ENCODE results near the gene CLCA1.

The CLCA1 gene

GRCh38 chr1:86504137-86504479 lies 35.4 kb downstream of the CLCA1 start:
- peak overlapping the region; percentile 38 to 68 for H3K4me3 ChIP-seq (ENCODE audit: low read length in 2 of 2)
- H3K36me3 ChIP-seq (ENCODE audit: control insufficient read depth in 2 of 2, insufficient read depth in 2 of 2, low read length in 2 of 2): no peaks in the 10 kb centered on the region
- H3K9me3 ChIP-seq (ENCODE audit: control insufficient read depth in 2 of 2, low read length in 2 of 2): no peaks in the 10 kb centered on the region
- peak overlapping the region; percentile 57 to 78 for H3K9ac ChIP-seq (ENCODE audit: low read length in 2 of 2)
- H3K27me3 ChIP-seq (ENCODE audit: control insufficient read depth in 1 of 2, insufficient read depth in 2 of 2, low read length in 2 of 2): no peaks in the 10 kb centered on the region
- H3K27ac ChIP-seq (ENCODE audit: low read length): peak overlapping the region; percentile 86
- peaks cover 48% of the 10 kb centered on the region for H3K4me1 ChIP-seq (ENCODE audit: control insufficient read depth, insufficient read depth, low read length)

- Histone ChIP-seq H3K9ac (ENCODE audit: low read length in 2 of 2) (peak overlapping the region in 1 of 2 donors; percentile 36), H3K27me3 (ENCODE audit: control insufficient read depth in 1 of 2, insufficient read depth in 2 of 2, low read length in 2 of 2) (no peaks in the 10 kb centered on the region), H3K27ac (ENCODE audit: low read length) (peak overlapping the region; percentile 86), H3K4me3 (ENCODE audit: low read length in 2 of 2) (peak overlapping the region; percentile 15 to 23), H3K4me1 (ENCODE audit: control insufficient read depth, insufficient read depth, low read length) (peaks cover 48% of the 10 kb centered on the region), H3K36me3 (ENCODE audit: control insufficient read depth in 2 of 2, insufficient read depth in 2 of 2, low read length in 2 of 2) (no peaks in the 10 kb centered on the region), H3K9me3 (ENCODE audit: control insufficient read depth in 2 of 2, low read length in 2 of 2) (no peaks in the 10 kb centered on the region)
Measured at GRCh38 chr1:86504895-86505563, 36.3 kb downstream of the CLCA1 start.

- peak overlapping the region; percentile 15 to 23 for H3K4me3 ChIP-seq (ENCODE audit: low read length in 2 of 2)
- no peaks in the 10 kb centered on the region for H3K36me3 ChIP-seq (ENCODE audit: control insufficient read depth in 2 of 2, insufficient read depth in 2 of 2, low read length in 2 of 2)
- H3K27me3 ChIP-seq (ENCODE audit: control insufficient read depth in 1 of 2, insufficient read depth in 2 of 2, low read length in 2 of 2): no peaks in the 10 kb centered on the region
- no peak overlapping the region for H3K9ac ChIP-seq (ENCODE audit: low read length in 2 of 2)
- no peaks in the 10 kb centered on the region for H3K9me3 ChIP-seq (ENCODE audit: control insufficient read depth in 2 of 2, low read length in 2 of 2)
- H3K4me1 ChIP-seq (ENCODE audit: control insufficient read depth, insufficient read depth, low read length): peaks cover 48% of the 10 kb centered on the region
- peak overlapping the region; percentile 86 for H3K27ac ChIP-seq (ENCODE audit: low read length)
Measured at GRCh38 chr1:86505564-86505902, 36.8 kb downstream of the CLCA1 start.

GRCh38 chr1:86507935-86508582 lies 39.3 kb downstream of the CLCA1 start:
- H3K27ac ChIP-seq (ENCODE audit: low read length): no peak overlapping the region
- H3K9ac ChIP-seq (ENCODE audit: low read length in 2 of 2): no peak overlapping the region
- no peaks in the 10 kb centered on the region for H3K9me3 ChIP-seq (ENCODE audit: control insufficient read depth in 2 of 2, low read length in 2 of 2)
- peaks cover 30% of the 10 kb centered on the region for H3K4me1 ChIP-seq (ENCODE audit: control insufficient read depth, insufficient read depth, low read length)
- no peaks in the 10 kb centered on the region for H3K36me3 ChIP-seq (ENCODE audit: control insufficient read depth in 2 of 2, insufficient read depth in 2 of 2, low read length in 2 of 2)
- H3K27me3 ChIP-seq (ENCODE audit: control insufficient read depth in 1 of 2, insufficient read depth in 2 of 2, low read length in 2 of 2): no peaks in the 10 kb centered on the region
- no peak overlapping the region for H3K4me3 ChIP-seq (ENCODE audit: low read length in 2 of 2)

- H3K27ac ChIP-seq (ENCODE audit: low read length): no peak overlapping the region
Measured at GRCh38 chr1:86508583-86508969, 39.8 kb downstream of the CLCA1 start.

GRCh38 chr1:86515597-86515996 lies 46.9 kb downstream of the CLCA1 start:
- no peaks in the 10 kb centered on the region for H3K4me1 ChIP-seq (ENCODE audit: control insufficient read depth, insufficient read depth, low read length)
- no peak overlapping the region for H3K27ac ChIP-seq (ENCODE audit: low read length)

More at GRCh38 chr1:86508583-86508969, 39.8 kb downstream of the CLCA1 start:
- Histone ChIP-seq H3K9me3 (ENCODE audit: control insufficient read depth in 2 of 2, low read length in 2 of 2) (no peaks in the 10 kb centered on the region), H3K9ac (ENCODE audit: low read length in 2 of 2) (no peak overlapping the region), H3K27me3 (ENCODE audit: control insufficient read depth in 1 of 2, insufficient read depth in 2 of 2, low read length in 2 of 2) (no peaks in the 10 kb centered on the region), H3K4me3 (ENCODE audit: low read length in 2 of 2) (no peak overlapping the region), H3K36me3 (ENCODE audit: control insufficient read depth in 2 of 2, insufficient read depth in 2 of 2, low read length in 2 of 2) (no peaks in the 10 kb centered on the region), H3K4me1 (ENCODE audit: control insufficient read depth, insufficient read depth, low read length) (peaks cover 25% of the 10 kb centered on the region)

GRCh38 chr1:86516335-86516734 lies 47.6 kb downstream of the CLCA1 start:
- no peaks in the 10 kb centered on the region for H3K27me3 ChIP-seq (ENCODE audit: control insufficient read depth in 1 of 2, insufficient read depth in 2 of 2, low read length in 2 of 2)
- no peaks in the 10 kb centered on the region for H3K4me1 ChIP-seq (ENCODE audit: control insufficient read depth, insufficient read depth, low read length)
- H3K36me3 ChIP-seq (ENCODE audit: control insufficient read depth in 2 of 2, insufficient read depth in 2 of 2, low read length in 2 of 2): no peaks in the 10 kb centered on the region
- H3K9ac ChIP-seq (ENCODE audit: low read length in 2 of 2): no peak overlapping the region
- no peak overlapping the region for H3K4me3 ChIP-seq (ENCODE audit: low read length in 2 of 2)
- no peaks in the 10 kb centered on the region for H3K9me3 ChIP-seq (ENCODE audit: control insufficient read depth in 2 of 2, low read length in 2 of 2)
- H3K27ac ChIP-seq (ENCODE audit: low read length): no peak overlapping the region

More at GRCh38 chr1:86515597-86515996, 46.9 kb downstream of the CLCA1 start:
- no peaks in the 10 kb centered on the region for H3K36me3 ChIP-seq (ENCODE audit: control insufficient read depth in 2 of 2, insufficient read depth in 2 of 2, low read length in 2 of 2)
- no peaks in the 10 kb centered on the region for H3K27me3 ChIP-seq (ENCODE audit: control insufficient read depth in 1 of 2, insufficient read depth in 2 of 2, low read length in 2 of 2)
- no peak overlapping the region for H3K4me3 ChIP-seq (ENCODE audit: low read length in 2 of 2)
- no peaks in the 10 kb centered on the region for H3K9me3 ChIP-seq (ENCODE audit: control insufficient read depth in 2 of 2, low read length in 2 of 2)
- H3K9ac ChIP-seq (ENCODE audit: low read length in 2 of 2): no peak overlapping the region

GRCh38 chr1:86517336-86517735 lies 48.6 kb downstream of the CLCA1 start:
- H3K4me3 ChIP-seq (ENCODE audit: low read length in 2 of 2): no peak overlapping the region
- no peaks in the 10 kb centered on the region for H3K27me3 ChIP-seq (ENCODE audit: control insufficient read depth in 1 of 2, insufficient read depth in 2 of 2, low read length in 2 of 2)
- no peaks in the 10 kb centered on the region for H3K9me3 ChIP-seq (ENCODE audit: control insufficient read depth in 2 of 2, low read length in 2 of 2)
- no peak overlapping the region for H3K27ac ChIP-seq (ENCODE audit: low read length)
- H3K36me3 ChIP-seq (ENCODE audit: control insufficient read depth in 2 of 2, insufficient read depth in 2 of 2, low read length in 2 of 2): no peaks in the 10 kb centered on the region
- no peaks in the 10 kb centered on the region for H3K4me1 ChIP-seq (ENCODE audit: control insufficient read depth, insufficient read depth, low read length)
- H3K9ac ChIP-seq (ENCODE audit: low read length in 2 of 2): no peak overlapping the region

GRCh38 chr1:86520789-86521521 lies 52.2 kb downstream of the CLCA1 start:
- Histone ChIP-seq H3K36me3 (ENCODE audit: control insufficient read depth in 2 of 2, insufficient read depth in 2 of 2, low read length in 2 of 2) (no peaks in the 10 kb centered on the region), H3K9ac (ENCODE audit: low read length in 2 of 2) (no peak overlapping the region), H3K27ac (ENCODE audit: low read length) (no peak overlapping the region), H3K9me3 (ENCODE audit: control insufficient read depth in 2 of 2, low read length in 2 of 2) (no peaks in the 10 kb centered on the region), H3K4me3 (ENCODE audit: low read length in 2 of 2) (no peak overlapping the region), H3K27me3 (ENCODE audit: control insufficient read depth in 1 of 2, insufficient read depth in 2 of 2, low read length in 2 of 2) (no peaks in the 10 kb centered on the region), H3K4me1 (ENCODE audit: control insufficient read depth, insufficient read depth, low read length) (no peaks in the 10 kb centered on the region)

- Histone ChIP-seq H3K36me3 (ENCODE audit: control insufficient read depth in 2 of 2, insufficient read depth in 2 of 2, low read length in 2 of 2) (no peaks in the 10 kb centered on the region), H3K4me3 (ENCODE audit: low read length in 2 of 2) (no peak overlapping the region)
Measured at GRCh38 chr1:86521522-86521891, 52.8 kb downstream of the CLCA1 start.

GRCh38 chr1:86522240-86522639 lies 53.5 kb downstream of the CLCA1 start:
- H3K4me3 ChIP-seq (ENCODE audit: low read length in 2 of 2): no peak overlapping the region
- no peaks in the 10 kb centered on the region for H3K27me3 ChIP-seq (ENCODE audit: control insufficient read depth in 1 of 2, insufficient read depth in 2 of 2, low read length in 2 of 2)
- no peak overlapping the region for H3K9ac ChIP-seq (ENCODE audit: low read length in 2 of 2)
- H3K27ac ChIP-seq (ENCODE audit: low read length): no peak overlapping the region
- H3K4me1 ChIP-seq (ENCODE audit: control insufficient read depth, insufficient read depth, low read length): no peaks in the 10 kb centered on the region
- no peaks in the 10 kb centered on the region for H3K9me3 ChIP-seq (ENCODE audit: control insufficient read depth in 2 of 2, low read length in 2 of 2)
- H3K36me3 ChIP-seq (ENCODE audit: control insufficient read depth in 2 of 2, insufficient read depth in 2 of 2, low read length in 2 of 2): no peaks in the 10 kb centered on the region

More at GRCh38 chr1:86521522-86521891, 52.8 kb downstream of the CLCA1 start:
- no peaks in the 10 kb centered on the region for H3K27me3 ChIP-seq (ENCODE audit: control insufficient read depth in 1 of 2, insufficient read depth in 2 of 2, low read length in 2 of 2)
- H3K27ac ChIP-seq (ENCODE audit: low read length): no peak overlapping the region
- H3K9me3 ChIP-seq (ENCODE audit: control insufficient read depth in 2 of 2, low read length in 2 of 2): no peaks in the 10 kb centered on the region
- no peaks in the 10 kb centered on the region for H3K4me1 ChIP-seq (ENCODE audit: control insufficient read depth, insufficient read depth, low read length)
- H3K9ac ChIP-seq (ENCODE audit: low read length in 2 of 2): no peak overlapping the region

Measured in stomach smooth muscle (tissue), 2 donors.